Thyroid gland (tissue), 4 donors: ENCODE results near the gene ADAMTS9. TPM values are rescaled to one million over a fixed set of nuclear protein-coding genes. Genes with fewer than 3 reads are reported as not detected.

Experiments
- DNase-seq, 2 donors: peaks; one replicate each; pipeline ENCODE4 v3.0.0-alpha.2; 2019
- H3K27ac ChIP-seq, 3 donors: fragments of 200-600 bp; sonication (generic); 1 replicate in 2 of 3; 2 replicates in 1 of 3; pipeline ENCODE4 v1.5.1; 2016 to 2019; ENCODE audit warnings: mild to moderate bottlenecking in 1 of 3, moderate library complexity in 1 of 3
- H3K27me3 ChIP-seq: fragments of 200-600 bp; sonication (generic); one replicate; pipeline ENCODE4 v1.5.1; 2019
- H3K36me3 ChIP-seq, 2 donors: fragments of 200-600 bp; sonication (generic); one replicate each; pipeline ENCODE4 v1.5.1; 2016 to 2019
- H3K4me1 ChIP-seq, 2 donors: fragments of 200-600 bp; sonication (generic); one replicate each; pipeline ENCODE4 v1.5.1; 2017 to 2019
- H3K4me3 ChIP-seq, 3 donors: fragments of 200-600 bp; sonication (generic); replicated peaks in 1 of 3; 1 replicate in 2 of 3; 2 replicates in 1 of 3; pipeline ENCODE4 v1.5.1; 2016; ENCODE audit warnings: mild to moderate bottlenecking in 1 of 3
- H3K9me3 ChIP-seq: fragments of 200-600 bp; sonication (generic); one replicate; pipeline ENCODE4 v1.5.1; 2017
- CTCF ChIP-seq, 6 experiments: fragments of 200-600 bp in 3 of 6; fragments of 450-650 bp in 3 of 6; sonication (generic) in 3 of 6; IDR thresholded peaks; one replicate each; pipeline ENCODE4 v1.5.1; 2016 to 2019; ENCODE audit warnings: antibody characterized with exemption in 6 of 6, mild to moderate bottlenecking in 2 of 6, inconsistent platforms in 1 of 6, moderate library complexity in 1 of 6
- POLR2A ChIP-seq, 2 donors: fragments of 450-650 bp; IDR thresholded peaks; one replicate each; pipeline ENCODE4 v1.6.1; 2017; ENCODE audit warnings: antibody characterized with exemption in 2 of 2, mild to moderate bottlenecking in 2 of 2, moderate library complexity in 1 of 2
- WGBS, 2 donors: methylation state at CpG; one replicate each; pipeline ENCODE4 v1.1.5; 2017; 5-methylcytosine and 5-hydroxymethylcytosine counted together
- intact Hi-C: fragments of 100-400 bp; cut with DNase I; formaldehyde crosslinking; loops from one replicate; pipeline ENCODE4 v1.15.1; 2023
- total RNA-seq, 4 donors: library from RNA; depleted of rRNA; stranded (reverse); fragments of >200 nt; gene quantifications; one replicate each; pipeline ENCODE4 v1.2.3, GENCODE V29; 2016

Gene ADAMTS9
- total RNA-seq, 4 donors from 2014 or later: 20.2 to 142 (median 74.9) TPM

- no peaks in the 10 kb centered on the region for H3K4me1 ChIP-seq
- no peak overlapping the region for H3K27ac ChIP-seq
- intact Hi-C loops: no loop called here
- no peak overlapping the region for H3K4me3 ChIP-seq
- H3K27me3 ChIP-seq: no peaks in the 10 kb centered on the region
- 92 to 100% methylated on average over 1 of the region's 1 CpG for WGBS, 2 donors
- DNase-seq: no peak
- no peaks in the 10 kb centered on the region for H3K9me3 ChIP-seq
- no peaks in the 10 kb centered on the region for H3K36me3 ChIP-seq
- TF ChIP-seq POLR2A (IDR thresholded peaks at IDR 0.05): no peak
- no peak for TF ChIP-seq CTCF (IDR thresholded peaks at IDR 0.05)
These were observed 115.8 kb downstream of the ADAMTS9 start for GRCh38 chr3:64571982-64572381.

GRCh38 chr3:64568895-64569517 lies 118.8 kb downstream of the ADAMTS9 start:
- TF ChIP-seq POLR2A (IDR thresholded peaks at IDR 0.05): no peak
- TF ChIP-seq CTCF (IDR thresholded peaks at IDR 0.05): no peak
- intact Hi-C loops: no loop called here
- no peak overlapping the region for H3K27ac ChIP-seq
- no peaks in the 10 kb centered on the region for H3K9me3 ChIP-seq
- 85 to 91% methylated on average over 5 of the region's 5 CpGs for WGBS, 2 donors
- no peak overlapping the region for H3K4me3 ChIP-seq
- no peaks in the 10 kb centered on the region for H3K36me3 ChIP-seq
- no peaks in the 10 kb centered on the region for H3K4me1 ChIP-seq
- DNase-seq: no peak
- no peaks in the 10 kb centered on the region for H3K27me3 ChIP-seq

- intact Hi-C loops: no loop called here
- Histone ChIP-seq H3K4me1 (no peaks in the 10 kb centered on the region), H3K27me3 (no peaks in the 10 kb centered on the region), H3K27ac (no peak overlapping the region), H3K9me3 (no peaks in the 10 kb centered on the region), H3K36me3 (no peaks in the 10 kb centered on the region), H3K4me3 (no peak overlapping the region)
- DNase-seq: no peak
- TF ChIP-seq POLR2A (IDR thresholded peaks at IDR 0.05): no peak
- WGBS, 2 donors: 94 to 95% methylated on average over 3 of the region's 3 CpGs
These were observed 120.9 kb downstream of the ADAMTS9 start for GRCh38 chr3:64566859-64567258.

GRCh38 chr3:64563751-64564150 lies 124.0 kb downstream of the ADAMTS9 start:
- Histone ChIP-seq H3K9me3 (no peaks in the 10 kb centered on the region), H3K27ac (no peak overlapping the region), H3K27me3 (no peaks in the 10 kb centered on the region), H3K4me3 (no peak overlapping the region), H3K4me1 (no peaks in the 10 kb centered on the region), H3K36me3 (no peaks in the 10 kb centered on the region)
- DNase-seq: no peak
- TF ChIP-seq CTCF (IDR thresholded peaks at IDR 0.05) (no peak), POLR2A (IDR thresholded peaks at IDR 0.05) (no peak)
- intact Hi-C loops: no loop called here
- 45 to 52% methylated on average over 3 of the region's 3 CpGs for WGBS, 2 donors

GRCh38 chr3:64561868-64562267 lies 125.9 kb downstream of the ADAMTS9 start:
- H3K27ac ChIP-seq: no peak overlapping the region
- TF ChIP-seq CTCF (IDR thresholded peaks at IDR 0.05): no peak
- intact Hi-C loops: no loop called here
- 88 to 92% methylated on average over 2 of the region's 2 CpGs for WGBS, 2 donors
- no peaks in the 10 kb centered on the region for H3K9me3 ChIP-seq
- peaks cover 0 to 3% of the 10 kb centered on the region in 2 donors for H3K36me3 ChIP-seq
- H3K27me3 ChIP-seq: no peaks in the 10 kb centered on the region
- no peak for DNase-seq
- no peak overlapping the region for H3K4me3 ChIP-seq
- H3K4me1 ChIP-seq: no peaks in the 10 kb centered on the region
